H1 (cell line): ENCODE measurements around the gene ASAP2. TPM values are rescaled to one million over a fixed set of nuclear protein-coding genes. Genes with fewer than 3 reads are reported as not detected.

Source experiments
- CTCF ChIA-PET: fragments of 300-600 bp; sonication (Branson Sonifier 250); formaldehyde crosslinking; loops from one replicate; lab custom pipeline; 2021; ENCODE audit not compliant: partially characterized antibody; lab: Charles Lee
- POLR2A ChIA-PET: fragments of 300-600 bp; sonication (Branson Sonifier 250); formaldehyde crosslinking; loops from one replicate; lab custom pipeline; 2021; ENCODE audit warnings: inconsistent platforms; ENCODE audit not compliant: partially characterized antibody; lab: Charles Lee
- DNase-seq, 2 experiments: peaks; one replicate each; pipeline versions ENCODE4 v3.0.0 to v3.0.0-alpha.2; 2010 to 2022; ENCODE audit warnings: low spot score in 2 of 2, low read depth in 1 of 2, mixed read lengths in 1 of 2
- FAIRE-seq: peaks from 2 replicates; lab custom pipeline; 2011; peaks lifted over from hg19 to GRCh38; lab: Jason Lieb, UNC
- H2AFZ ChIP-seq: 2 replicates; pipeline ENCODE4 v1.8.1; 2012; ENCODE audit warnings: low read length, inconsistent platforms
- H2AK5ac ChIP-seq: 2 replicates; pipeline ENCODE4 v1.6.1; 2013; ENCODE audit warnings: low read depth, low read length
- H2BK120ac ChIP-seq: replicated peaks from 2 replicates; pipeline ENCODE3; 2013; ENCODE audit warnings: low read depth, low read length, inconsistent platforms
- H2BK12ac ChIP-seq: 2 replicates; pipeline ENCODE4 v1.6.1; 2013; ENCODE audit warnings: low read depth, low read length
- H2BK15ac ChIP-seq: 2 replicates; pipeline ENCODE4 v1.6.1; 2013; ENCODE audit warnings: low read length
- H2BK20ac ChIP-seq: 2 replicates; pipeline ENCODE4 v1.6.1; 2013; ENCODE audit warnings: low read length
- H2BK5ac ChIP-seq: 2 replicates; pipeline ENCODE4 v1.6.1; 2013; ENCODE audit warnings: low read depth, low read length
- H3K14ac ChIP-seq: 2 replicates; pipeline ENCODE4 v1.6.1; 2013; ENCODE audit warnings: inconsistent platforms; ENCODE audit not compliant: insufficient read length
- H3K18ac ChIP-seq: 2 replicates; pipeline ENCODE4 v1.6.1; 2013; ENCODE audit warnings: low read length; ENCODE audit errors: extremely low read depth
- H3K23ac ChIP-seq: 2 replicates; pipeline ENCODE4 v1.6.1; 2013; ENCODE audit warnings: inconsistent platforms; ENCODE audit not compliant: insufficient read length
- H3K23me2 ChIP-seq: 2 replicates; pipeline ENCODE4 v1.6.1; 2013; ENCODE audit warnings: low read depth, low read length
- H3K27ac ChIP-seq: 2 replicates; pipeline ENCODE4 v1.6.1; 2011; ENCODE audit warnings: low read depth, low read length, inconsistent platforms
- H3K27me3 ChIP-seq, 4 experiments: replicated peaks in 1 of 4; 1 replicate in 1 of 4; 2 replicates in 3 of 4; pipeline versions ENCODE4 v1.6.1 to v1.8.1; 2011 to 2013; ENCODE audit warnings: low read length in 3 of 4, mild to moderate bottlenecking in 3 of 4, inconsistent platforms in 2 of 4, mixed read lengths in 2 of 4, moderate library complexity in 1 of 4; ENCODE audit not compliant: control insufficient read depth in 3 of 4, insufficient read depth in 3 of 4; ENCODE audit errors: extremely low read depth in 1 of 4
- H3K36me3 ChIP-seq, 4 experiments: 2 replicates each; pipeline versions ENCODE4 v1.6.1 to v1.8.1; 2011 to 2013; ENCODE audit warnings: mild to moderate bottlenecking in 4 of 4, low read length in 3 of 4, moderate library complexity in 2 of 4, control low read depth in 1 of 4, inconsistent platforms in 1 of 4; ENCODE audit not compliant: insufficient read depth in 4 of 4, control insufficient read depth in 2 of 4
- H3K4ac ChIP-seq: replicated peaks from 2 replicates; pipeline ENCODE3; 2013; ENCODE audit warnings: low read length, low read depth, mixed read lengths, inconsistent platforms; ENCODE audit not compliant: insufficient read length
- H3K4me1 ChIP-seq, 4 experiments: replicated peaks in 1 of 4; 1 replicate in 1 of 4; 2 replicates in 3 of 4; pipeline versions ENCODE4 v1.6.1 to v1.8.1; 2011 to 2013; ENCODE audit warnings: low read length in 3 of 4, inconsistent platforms in 2 of 4, mixed read lengths in 1 of 4; ENCODE audit not compliant: insufficient read depth in 4 of 4, control insufficient read depth in 3 of 4
- H3K4me2 ChIP-seq, 2 experiments: 2 replicates each; pipeline versions ENCODE4 v1.6.1 to v1.8.1; 2011 to 2013; ENCODE audit warnings: low read depth in 2 of 2, low read length in 2 of 2, control low read depth in 1 of 2, inconsistent platforms in 1 of 2, mild to moderate bottlenecking in 1 of 2; ENCODE audit not compliant: insufficient read depth in 1 of 2
- H3K4me3 ChIP-seq, 4 experiments: fragments of 200-600, 300-600 bp in 1 of 4; sonication (generic), shearing (Covaris generic), sonication (Bioruptor Twin) in 1 of 4; 2 replicates each; pipeline versions ENCODE4 v1.5.1 to v1.8.1; 2011 to 2016; ENCODE audit warnings: low read length in 4 of 4, low read depth in 3 of 4, control low read depth in 2 of 4, inconsistent platforms in 2 of 4, mild to moderate bottlenecking in 2 of 4, mixed read lengths in 1 of 4, moderate library complexity in 1 of 4; ENCODE audit not compliant: insufficient read depth in 2 of 4; ENCODE audit errors: extremely low read depth in 1 of 4
- H3K56ac ChIP-seq: replicated peaks from 2 replicates; pipeline ENCODE3; 2013; ENCODE audit warnings: low read depth, mild to moderate bottlenecking, mixed read lengths, low read length, inconsistent platforms; ENCODE audit not compliant: insufficient read length
- H3K79me1 ChIP-seq: 2 replicates; pipeline ENCODE4 v1.6.1; 2013; ENCODE audit warnings: low read depth, low read length, control low read depth
- H3K79me2 ChIP-seq, 2 experiments: 2 replicates each; pipeline versions ENCODE4 v1.6.1 to v1.8.1; 2012 to 2013; ENCODE audit warnings: low read length in 2 of 2, mild to moderate bottlenecking in 2 of 2, inconsistent platforms in 1 of 2; ENCODE audit not compliant: insufficient read depth in 2 of 2, control insufficient read depth in 1 of 2
- H3K9ac ChIP-seq, 4 experiments: replicated peaks in 1 of 4; 1 replicate in 1 of 4; 2 replicates in 3 of 4; pipeline versions ENCODE4 v1.6.1 to v1.8.1; 2011 to 2013; ENCODE audit warnings: low read depth in 3 of 4, low read length in 3 of 4, control low read depth in 2 of 4, mild to moderate bottlenecking in 2 of 4, moderate library complexity in 2 of 4, inconsistent platforms in 1 of 4; ENCODE audit errors: extremely low read depth in 1 of 4
- H3K9me3 ChIP-seq, 2 experiments: 2 replicates each; pipeline versions ENCODE4 v1.6.1 to v1.8.1; 2012 to 2013; ENCODE audit warnings: mild to moderate bottlenecking in 2 of 2, moderate library complexity in 2 of 2, control low read depth in 1 of 2, inconsistent platforms in 1 of 2, low read depth in 1 of 2, low read length in 1 of 2, mixed read lengths in 1 of 2; ENCODE audit not compliant: insufficient read depth in 2 of 2
- H4K20me1 ChIP-seq, 2 experiments: replicated peaks in 1 of 2; 2 replicates each; pipeline versions ENCODE3 to v1.8.1; 2011 to 2013; ENCODE audit warnings: inconsistent platforms in 2 of 2, low read length in 2 of 2, mild to moderate bottlenecking in 1 of 2; ENCODE audit not compliant: insufficient read depth in 2 of 2, control insufficient read depth in 1 of 2
- H4K5ac ChIP-seq: 2 replicates; pipeline ENCODE4 v1.6.1; 2013; ENCODE audit warnings: low read length, low read depth, mixed read lengths, inconsistent platforms; ENCODE audit not compliant: insufficient read length
- H4K8ac ChIP-seq: 2 replicates; pipeline ENCODE4 v1.8.0; 2013; ENCODE audit warnings: mild to moderate bottlenecking, moderate library complexity, low read length, inconsistent platforms; ENCODE audit not compliant: insufficient read depth; ENCODE audit errors: extremely low read depth
- H4K91ac ChIP-seq: replicated peaks from 2 replicates; pipeline ENCODE3; 2013; ENCODE audit warnings: low read length, mixed read lengths, inconsistent platforms; ENCODE audit not compliant: insufficient read length
- ASH2L ChIP-seq: fragments of 200-600, 300-600 bp; sonication (generic); IDR thresholded peaks from one replicate; pipeline ENCODE4 v1.7.1; 2017; ENCODE audit warnings: low read length
- BRCA1 ChIP-seq: IDR thresholded peaks from 2 replicates; pipeline ENCODE4 v1.6.1; 2012; ENCODE audit warnings: low read depth, low read length, improper control_type of control experiment
- E2F6 ChIP-seq: IDR thresholded peaks from 2 replicates; pipeline ENCODE4 v1.6.1; 2012; ENCODE audit warnings: inconsistent platforms
- KDM4A ChIP-seq: IDR thresholded peaks from one replicate; pipeline ENCODE4 v1.7.1; 2012; ENCODE audit warnings: low read depth, mild to moderate bottlenecking, moderate library complexity, low read length, inconsistent platforms; ENCODE audit not compliant: severe bottlenecking
- MAX ChIP-seq: IDR thresholded peaks from 2 replicates; pipeline ENCODE4 v1.6.1; 2012; ENCODE audit warnings: inconsistent platforms
- PHF8 ChIP-seq: fragments of 200-600 bp; sonication (generic); conservative IDR thresholded peaks from 2 replicates; pipeline ENCODE4 v1.7.1; 2012; ENCODE audit warnings: low read depth, mild to moderate bottlenecking, inconsistent platforms, low read length, moderate library complexity
- SP2 ChIP-seq: IDR thresholded peaks from 2 replicates; pipeline ENCODE4 v1.6.1; 2012; ENCODE audit warnings: mild to moderate bottlenecking, low read length, inconsistent platforms
- SRF ChIP-seq: IDR thresholded peaks from 2 replicates; pipeline ENCODE4 v1.6.1; 2011; ENCODE audit warnings: mild to moderate bottlenecking, low read depth, low read length, moderate library complexity
- TAF1 ChIP-seq: IDR thresholded peaks from 2 replicates; pipeline ENCODE4 v1.6.1; 2011; ENCODE audit warnings: mild to moderate bottlenecking, low read depth, low read length
- WGBS, 2 experiments: shearing (Covaris generic) in 1 of 2; methylation state at CpG; one replicate each; pipeline versions ENCODE4 v1.1.6 to v1.1.7; 2013 to 2015; ENCODE audit warnings: low lambda C conversion rate in 2 of 2, mixed read lengths in 2 of 2, inconsistent platforms in 1 of 2, low coverage in 1 of 2, missing lambda C conversion rate in 1 of 2; ENCODE audit not compliant: insufficient replicate concordance in 2 of 2, insufficient coverage in 1 of 2, insufficient read length in 1 of 2; ENCODE audit errors: extremely low coverage in 1 of 2, missing lambda C conversion rate in 1 of 2; 5-methylcytosine and 5-hydroxymethylcytosine counted together
- polyA plus RNA-seq, 7 experiments: library from polyadenylated mRNA; depleted of rRNA in 3 of 7; stranded (reverse) in 5 of 7; unstranded in 2 of 7; fragments of >200 nt in 5 of 7; fragments of 200-250 nt in 2 of 7; gene quantifications; 1 replicate in 5 of 7; 2 replicates in 1 of 7; 4 replicates in 1 of 7; pipeline versions ENCODE4 v1.2.1 to v1.2.3, GENCODE V29; 2011 to 2013; ENCODE audit warnings: missing spikeins in 2 of 7, mixed read lengths in 2 of 7
- total RNA-seq: library from RNA; stranded (reverse); fragmentation: NEBNext Ultra II Directional; extraction: Animal tissue kit (Norgen Biotek cat#: 25700); gene quantifications from 2 replicates; pipeline ENCODE4 v1.2.1, GENCODE V29; 2021

ASAP2 gene
- total and polyA plus RNA-seq, 2 of the 8 experiments (the other 6 are each of a cell fraction or from before 2014, with no cell fraction given): 10.2 to 18.7 TPM

GRCh38 chr2:9315280-9315847 lies 108.8 kb downstream of the ASAP2 start:
- Histone ChIP-seq H3K79me2 (no peaks in the 10 kb centered on the region; a peak in 1 of 4 replicates), H2BK15ac (no peak overlapping the region), H3K4me3 (no peak overlapping the region), H3K18ac (no peak overlapping the region), H3K27me3 (no peaks in the 10 kb centered on the region), H2BK12ac (no peak overlapping the region), H2BK20ac (no peak overlapping the region), H3K23me2 (peaks cover 12% of the 10 kb centered on the region; the same call in 1 of the 2 replicates), H3K79me1 (peaks cover 4% of the 10 kb centered on the region), H3K36me3 (no peaks in the 10 kb centered on the region; a peak in 1 of 8 replicates), H4K8ac (0 out of 2 replicates have a peak overlapping the region, but pooled peaks have one; percentile 11), H2BK5ac (no peak overlapping the region), H4K5ac (no peak overlapping the region), H4K91ac (no peak overlapping the region), H2AK5ac (no peak overlapping the region), H4K20me1 (peaks cover 0 to 6% of the 10 kb centered on the region in 2 experiments), H3K4ac (no peak overlapping the region), H3K4me2 (no peak overlapping the region; a peak in 1 of 4 replicates), H2BK120ac (no peak overlapping the region), H3K56ac (no peak overlapping the region), H3K23ac (no peak overlapping the region), H3K14ac (no peak overlapping the region), H3K9ac (no peak overlapping the region), H3K4me1 (peaks cover 0 to 3% (median 1%) of the 10 kb centered on the region in 4 experiments; a peak in 2 of 7 replicates), H2AFZ (no peak overlapping the region), H3K9me3 (no peaks in the 10 kb centered on the region), H3K27ac (no peak overlapping the region)
- TF ChIP-seq TAF1: no peak
- TF ChIP-seq SP2: no peak
- no peak for TF ChIP-seq SRF
- no peak for TF ChIP-seq ASH2L
- TF ChIP-seq PHF8: no peak
- no peak for TF ChIP-seq BRCA1
- TF ChIP-seq KDM4A: no peak
- TF ChIP-seq E2F6: no peak
- no peak for TF ChIP-seq MAX
- no peak for FAIRE-seq
- CTCF ChIA-PET: no interaction called here
- WGBS, 2 experiments: 89% methylated on average over 16 of the region's 16 CpGs; no CpG with 5 or more reads in 1 of the 2 experiments
- POLR2A ChIA-PET: no interaction called here
- DNase-seq: no peak
